ENCODE data around the gene PIP4K2C.
"Not testable (repeated sequence)": the region's sequence is repeated elsewhere in the genome, so short reads cannot be mapped to it uniquely, and the experiment has no call there.

PIP4K2C gene

DNA sequence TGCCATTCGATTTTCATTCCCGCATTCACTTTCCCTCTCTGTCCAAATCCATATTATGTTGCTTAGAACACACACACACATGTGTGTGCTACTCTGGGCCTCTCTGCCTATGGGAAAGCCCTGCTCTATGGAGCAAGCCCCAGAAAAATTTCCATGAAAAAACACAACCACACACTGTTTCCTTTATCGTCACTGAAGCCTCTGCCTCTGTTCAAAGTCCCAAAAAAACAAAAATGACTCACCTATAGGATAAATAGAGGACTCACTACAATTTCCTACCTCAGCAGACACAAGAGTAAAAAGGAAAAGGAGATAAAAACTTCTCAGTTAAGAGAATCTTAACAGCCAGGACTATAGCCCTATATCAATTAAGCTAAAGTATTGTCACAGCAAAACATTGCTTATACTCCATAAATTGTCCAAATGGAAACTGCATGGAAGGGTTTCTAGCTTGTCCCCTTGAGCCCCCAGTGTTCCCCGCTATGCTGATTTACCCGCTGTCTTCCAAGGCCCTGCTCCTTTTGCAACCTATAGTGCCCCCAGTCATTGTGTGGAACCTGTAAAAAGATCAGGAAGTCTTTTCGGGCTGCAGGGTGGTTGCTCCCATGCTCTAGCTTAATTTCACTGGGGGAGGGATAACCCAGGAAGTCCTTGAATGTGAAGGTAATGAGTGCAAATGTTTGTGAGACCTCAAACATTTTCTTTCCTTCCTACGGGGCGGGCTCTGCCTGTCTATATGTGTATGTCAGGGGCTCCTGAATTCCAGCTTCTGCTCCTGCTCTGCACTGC lies 11.1 kb upstream of the PIP4K2C start:
- Histone ChIP-seq H3K4me1 (ENCODE audit: control insufficient read depth, insufficient read depth, low read length) (no peaks in the 10 kb centered on the region), H3K27me3 (ENCODE audit: control insufficient read depth, insufficient read depth, low read length) (no peaks in the 10 kb centered on the region), H3K9me3 (ENCODE audit: control insufficient read depth, insufficient read depth, low read length) (no peaks in the 10 kb centered on the region), H3K36me3 (ENCODE audit: control insufficient read depth, insufficient read depth, low read length) (peaks cover 22% of the 10 kb centered on the region), H3K9ac (ENCODE audit: low read depth, low read length) (no peak overlapping the region), H3K4me3 (ENCODE audit: low read depth, low read length) (no peak overlapping the region)

DNA sequence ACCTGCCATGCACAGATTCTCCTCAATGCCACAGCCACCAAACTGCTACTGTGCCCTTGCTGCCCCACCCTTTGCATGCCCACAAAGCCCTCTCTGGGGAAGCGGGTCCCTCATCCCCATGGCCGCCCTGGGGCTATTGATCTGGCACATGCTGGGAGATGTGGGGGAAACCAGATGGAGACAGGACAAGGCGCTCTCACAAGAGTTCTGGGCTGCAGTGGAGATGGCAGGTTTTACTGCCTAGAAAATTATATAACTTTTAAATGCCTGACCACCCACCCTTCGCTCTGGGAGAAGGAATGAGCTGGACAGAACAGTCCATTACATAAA lies 10.6 kb upstream of the PIP4K2C start:
- no peak overlapping the region for H3K9ac ChIP-seq (ENCODE audit: low read depth, low read length)
- no peak overlapping the region for H3K4me3 ChIP-seq (ENCODE audit: low read depth, low read length)
- H3K9me3 ChIP-seq (ENCODE audit: control insufficient read depth, insufficient read depth, low read length) = no peaks in the 10 kb centered on the region
- no peaks in the 10 kb centered on the region for H3K27me3 ChIP-seq (ENCODE audit: control insufficient read depth, insufficient read depth, low read length)
- H3K36me3 ChIP-seq (ENCODE audit: control insufficient read depth, insufficient read depth, low read length) = peaks cover 18% of the 10 kb centered on the region
- no peaks in the 10 kb centered on the region for H3K4me1 ChIP-seq (ENCODE audit: control insufficient read depth, insufficient read depth, low read length)

DNA sequence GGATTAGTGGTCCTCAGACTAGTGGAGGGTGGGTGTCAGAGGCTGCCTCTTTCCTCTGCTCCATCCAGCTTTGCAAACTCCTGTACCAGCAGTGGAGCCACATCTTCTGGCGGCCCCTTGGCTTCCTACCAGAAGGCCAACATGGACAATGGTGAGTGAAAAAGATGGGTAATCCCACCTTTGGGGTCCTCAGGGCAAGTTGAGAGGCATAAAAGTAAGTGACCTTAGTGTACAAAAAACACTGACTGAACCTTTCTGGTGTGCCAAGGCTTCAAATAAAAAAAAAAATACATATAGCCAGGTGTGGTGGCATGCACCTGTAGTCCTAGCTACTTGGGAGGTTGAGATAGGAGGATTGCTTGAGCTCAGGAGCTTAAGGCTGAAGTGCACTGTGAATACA lies 9.2 kb upstream of the PIP4K2C start:
- Histone ChIP-seq H3K27me3 (ENCODE audit: control insufficient read depth, insufficient read depth, low read length) (no peaks in the 10 kb centered on the region), H3K9me3 (ENCODE audit: control insufficient read depth, insufficient read depth, low read length) (no peaks in the 10 kb centered on the region), H3K4me1 (ENCODE audit: control insufficient read depth, insufficient read depth, low read length) (no peaks in the 10 kb centered on the region), H3K9ac (ENCODE audit: low read depth, low read length) (no peak overlapping the region), H3K36me3 (ENCODE audit: control insufficient read depth, insufficient read depth, low read length) (peaks cover 8% of the 10 kb centered on the region), H3K4me3 (ENCODE audit: low read depth, low read length) (no peak overlapping the region)

GRCh38 chr12:57582440-57582839 lies 8.6 kb upstream of the PIP4K2C start:
- Histone ChIP-seq H3K4me1 (ENCODE audit: control insufficient read depth, insufficient read depth, low read length) (no peaks in the 10 kb centered on the region), H3K9me3 (ENCODE audit: control insufficient read depth, insufficient read depth, low read length) (no peaks in the 10 kb centered on the region), H3K36me3 (ENCODE audit: control insufficient read depth, insufficient read depth, low read length) (peaks cover 6% of the 10 kb centered on the region), H3K27me3 (ENCODE audit: control insufficient read depth, insufficient read depth, low read length) (no peaks in the 10 kb centered on the region), H3K9ac (ENCODE audit: low read depth, low read length) (no peak overlapping the region), H3K4me3 (ENCODE audit: low read depth, low read length) (no peak overlapping the region)

DNA sequence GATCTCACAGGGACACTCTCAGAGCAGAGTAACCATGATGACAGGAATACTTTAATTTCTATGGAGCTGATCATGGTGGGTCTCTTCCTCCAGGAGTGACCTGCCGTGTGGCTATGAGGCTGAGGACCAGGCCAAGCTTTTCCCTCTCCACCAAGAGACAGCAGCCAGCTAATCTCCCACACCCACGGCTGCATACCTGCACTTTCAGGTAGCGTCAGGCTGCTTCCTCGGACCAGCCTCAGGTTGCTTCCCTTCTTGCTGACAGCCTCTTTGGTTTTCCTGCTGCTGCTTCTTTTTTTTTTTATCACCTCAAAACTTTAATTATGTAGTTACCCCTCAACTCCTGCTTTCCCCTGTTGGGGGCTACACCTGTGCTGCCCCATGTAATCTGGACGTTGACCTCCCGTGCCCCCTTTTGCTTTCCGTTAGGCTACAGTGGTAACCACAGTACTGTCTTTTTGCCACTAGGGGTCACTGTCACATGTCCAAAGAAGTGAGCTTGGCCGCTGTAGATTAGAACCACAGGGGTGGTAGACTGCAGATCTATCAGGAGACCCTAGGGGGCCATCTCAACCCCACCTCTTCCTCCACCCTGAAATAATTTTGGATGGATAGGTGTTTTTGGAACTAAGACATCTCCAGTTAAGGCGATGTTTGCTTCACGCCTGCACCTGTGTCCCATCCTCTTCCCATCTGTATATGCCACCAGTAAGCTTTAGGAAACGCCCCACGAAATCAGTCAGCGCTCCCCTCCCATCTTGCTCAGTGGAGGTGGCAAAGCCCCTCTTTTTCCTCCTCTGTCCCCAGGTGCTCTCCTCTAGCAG lies 7.8 kb upstream of the PIP4K2C start:
- H3K4me1 ChIP-seq (ENCODE audit: control insufficient read depth, insufficient read depth, low read length) = no peaks in the 10 kb centered on the region
- H3K27me3 ChIP-seq (ENCODE audit: control insufficient read depth, insufficient read depth, low read length) = peaks cover 2% of the 10 kb centered on the region
- H3K9ac ChIP-seq (ENCODE audit: low read depth, low read length) = no peak overlapping the region
- H3K9me3 ChIP-seq (ENCODE audit: control insufficient read depth, insufficient read depth, low read length) = no peaks in the 10 kb centered on the region
- no peak overlapping the region for H3K4me3 ChIP-seq (ENCODE audit: low read depth, low read length)
- no peaks in the 10 kb centered on the region for H3K36me3 ChIP-seq (ENCODE audit: control insufficient read depth, insufficient read depth, low read length)

DNA sequence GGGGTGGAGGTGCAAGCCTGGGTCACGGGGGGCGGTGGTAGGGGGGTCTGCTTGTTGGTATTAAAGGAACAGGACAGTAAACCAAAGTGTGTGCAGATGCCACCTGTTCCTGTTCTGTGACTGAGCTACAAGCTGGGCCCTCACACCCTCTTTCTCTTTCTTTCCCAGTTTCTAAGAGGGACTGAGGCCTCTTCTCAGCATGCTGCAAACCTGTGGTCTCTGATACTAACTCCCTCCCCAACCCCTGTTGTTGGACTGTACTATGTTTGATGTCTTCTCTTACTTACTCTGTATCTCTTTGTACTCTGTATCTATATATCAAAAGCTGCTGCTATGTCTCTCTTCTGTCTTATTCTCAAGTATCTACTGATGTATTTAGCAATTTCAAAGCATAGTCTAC lies 6.9 kb upstream of the PIP4K2C start:
- Histone ChIP-seq H3K9ac (ENCODE audit: low read depth, low read length) (no peak overlapping the region), H3K27me3 (ENCODE audit: control insufficient read depth, insufficient read depth, low read length) (peaks cover 2% of the 10 kb centered on the region), H3K4me3 (ENCODE audit: low read depth, low read length) (no peak overlapping the region), H3K4me1 (ENCODE audit: control insufficient read depth, insufficient read depth, low read length) (no peaks in the 10 kb centered on the region), H3K9me3 (ENCODE audit: control insufficient read depth, insufficient read depth, low read length) (no peaks in the 10 kb centered on the region), H3K36me3 (ENCODE audit: control insufficient read depth, insufficient read depth, low read length) (no peaks in the 10 kb centered on the region)

DNA sequence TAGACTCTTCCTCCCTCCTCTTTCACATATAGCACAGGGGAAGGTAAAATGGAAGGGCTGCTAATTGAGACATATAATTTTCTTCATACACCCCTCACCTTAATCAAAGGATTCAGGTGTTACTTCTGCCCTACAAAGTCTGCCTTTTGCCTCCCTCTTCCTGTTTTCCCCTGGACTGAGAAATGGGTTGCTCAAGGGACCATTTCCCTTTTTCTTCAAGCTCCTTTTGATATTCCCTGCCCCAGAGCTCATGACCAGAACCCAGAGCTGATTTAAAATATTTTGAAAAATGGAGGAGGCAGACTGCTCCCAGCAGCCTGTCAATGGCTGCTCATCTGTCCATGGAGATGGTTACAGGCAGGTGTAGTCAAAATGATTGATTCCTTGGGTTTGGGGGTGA lies 6.3 kb upstream of the PIP4K2C start:
- Histone ChIP-seq H3K4me1 (ENCODE audit: control insufficient read depth, insufficient read depth, low read length) (no peaks in the 10 kb centered on the region), H3K9ac (ENCODE audit: low read depth, low read length) (no peak overlapping the region), H3K27me3 (ENCODE audit: control insufficient read depth, insufficient read depth, low read length) (peaks cover 2% of the 10 kb centered on the region), H3K9me3 (ENCODE audit: control insufficient read depth, insufficient read depth, low read length) (no peaks in the 10 kb centered on the region), H3K4me3 (ENCODE audit: low read depth, low read length) (no peak overlapping the region), H3K36me3 (ENCODE audit: control insufficient read depth, insufficient read depth, low read length) (no peaks in the 10 kb centered on the region)

DNA sequence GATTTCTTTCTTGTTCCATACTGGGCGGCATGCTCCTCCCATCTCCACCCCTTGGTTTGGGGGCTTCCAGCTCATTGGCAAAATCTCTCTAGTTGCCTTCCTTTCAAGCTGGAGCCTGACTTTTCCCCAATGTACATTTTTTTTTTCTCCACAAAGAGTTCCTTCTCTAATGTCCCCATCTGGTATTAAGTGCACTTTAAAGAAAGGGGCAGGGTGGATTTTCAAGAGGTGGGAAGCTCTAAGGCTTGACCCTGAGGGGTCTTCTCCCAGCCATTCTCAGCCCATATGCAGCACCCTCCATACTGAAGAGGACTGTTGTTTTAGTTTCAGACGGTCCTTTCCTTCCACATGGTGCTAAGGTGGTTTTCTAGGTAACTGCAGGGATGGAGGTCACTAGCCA lies 5.8 kb upstream of the PIP4K2C start:
- Histone ChIP-seq H3K9ac (ENCODE audit: low read depth, low read length) (no peak overlapping the region), H3K4me1 (ENCODE audit: control insufficient read depth, insufficient read depth, low read length) (no peaks in the 10 kb centered on the region), H3K4me3 (ENCODE audit: low read depth, low read length) (no peak overlapping the region), H3K27me3 (ENCODE audit: control insufficient read depth, insufficient read depth, low read length) (peaks cover 2% of the 10 kb centered on the region), H3K9me3 (ENCODE audit: control insufficient read depth, insufficient read depth, low read length) (no peaks in the 10 kb centered on the region), H3K36me3 (ENCODE audit: control insufficient read depth, insufficient read depth, low read length) (no peaks in the 10 kb centered on the region)

DNA sequence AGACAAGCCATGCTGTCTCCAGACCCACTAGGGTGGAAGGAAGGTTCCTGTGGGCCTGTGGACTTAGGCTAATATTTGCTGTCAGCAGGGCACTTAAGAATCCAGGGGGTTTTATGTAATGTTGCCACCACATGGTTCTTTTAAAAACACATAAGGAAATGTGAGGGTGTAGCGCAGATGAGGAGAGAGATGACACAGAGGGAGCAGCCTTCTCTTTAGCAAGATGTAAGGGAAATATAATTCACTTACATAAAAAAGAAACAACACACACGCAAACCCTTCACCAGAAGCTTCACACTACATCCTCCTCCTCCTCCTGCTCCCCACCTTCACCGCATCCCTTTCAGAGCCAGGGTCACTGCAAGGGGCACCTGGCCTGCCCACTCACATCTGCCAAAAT lies 4.9 kb upstream of the PIP4K2C start:
- Histone ChIP-seq H3K4me3 (ENCODE audit: low read depth, low read length) (no peak overlapping the region), H3K27me3 (ENCODE audit: control insufficient read depth, insufficient read depth, low read length) (peaks cover 2% of the 10 kb centered on the region), H3K9me3 (ENCODE audit: control insufficient read depth, insufficient read depth, low read length) (no peaks in the 10 kb centered on the region), H3K36me3 (ENCODE audit: control insufficient read depth, insufficient read depth, low read length) (no peaks in the 10 kb centered on the region), H3K4me1 (ENCODE audit: control insufficient read depth, insufficient read depth, low read length) (no peaks in the 10 kb centered on the region), H3K9ac (ENCODE audit: low read depth, low read length) (no peak overlapping the region)

DNA sequence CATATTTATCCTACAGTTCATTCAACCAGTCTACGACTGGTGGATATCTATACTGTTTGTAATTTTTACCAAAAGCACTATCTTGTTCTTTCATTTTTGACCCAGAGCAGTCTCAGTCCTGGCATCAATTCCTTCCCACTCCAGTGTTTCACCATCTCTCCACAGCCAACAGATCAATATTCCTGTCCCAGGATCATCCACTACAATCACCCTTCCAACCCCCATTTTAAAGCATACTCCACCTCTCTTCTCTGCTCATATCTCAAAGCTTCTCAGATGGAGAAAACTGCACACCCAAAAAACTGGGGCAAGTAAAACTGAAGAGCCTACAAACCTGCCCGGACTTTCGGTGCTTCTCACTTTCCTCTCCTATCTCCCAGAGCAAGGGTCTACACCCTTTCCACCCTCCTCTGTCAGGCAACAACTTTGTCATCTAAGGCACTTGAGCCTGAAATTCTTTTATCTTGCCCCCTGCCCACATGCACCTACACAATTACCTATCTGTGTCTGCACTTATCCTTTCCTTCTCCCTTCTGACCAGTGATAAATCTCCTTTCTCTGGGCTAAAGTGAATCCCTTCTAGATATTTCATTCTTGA lies 4.1 kb upstream of the PIP4K2C start:
- H3K4me1 ChIP-seq (ENCODE audit: control insufficient read depth, insufficient read depth, low read length) = peaks cover 1% of the 10 kb centered on the region
- H3K4me3 ChIP-seq (ENCODE audit: low read depth, low read length) = no peak overlapping the region
- no peaks in the 10 kb centered on the region for H3K36me3 ChIP-seq (ENCODE audit: control insufficient read depth, insufficient read depth, low read length)
- H3K9me3 ChIP-seq (ENCODE audit: control insufficient read depth, insufficient read depth, low read length) = no peaks in the 10 kb centered on the region
- peaks cover 2% of the 10 kb centered on the region for H3K27me3 ChIP-seq (ENCODE audit: control insufficient read depth, insufficient read depth, low read length)
- no peak overlapping the region for H3K9ac ChIP-seq (ENCODE audit: low read depth, low read length)

- not testable (repeated sequence) for H3K4me3 ChIP-seq (ENCODE audit: low read depth, low read length); H3K27me3 ChIP-seq (ENCODE audit: control insufficient read depth, insufficient read depth, low read length); H3K9me3 ChIP-seq (ENCODE audit: control insufficient read depth, insufficient read depth, low read length); H3K4me1 ChIP-seq (ENCODE audit: control insufficient read depth, insufficient read depth, low read length); H3K9ac ChIP-seq (ENCODE audit: low read depth, low read length); H3K36me3 ChIP-seq (ENCODE audit: control insufficient read depth, insufficient read depth, low read length)
These were observed 1.9 kb upstream of the PIP4K2C start for GRCh38 chr12:57588951-57589610.
